NK-92 (cell line): ENCODE results near the gene STIL.
"Not testable (repeated sequence)": the region's sequence is repeated elsewhere in the genome, so short reads cannot be mapped to it uniquely, and the experiment has no call there.

ENCODE experiments used
- DNase-seq: peaks from one replicate; lab custom pipeline; 2025; ENCODE audit not compliant: unreplicated experiment; lab: John Stamatoyannopoulos, UW

STIL gene

DNA sequence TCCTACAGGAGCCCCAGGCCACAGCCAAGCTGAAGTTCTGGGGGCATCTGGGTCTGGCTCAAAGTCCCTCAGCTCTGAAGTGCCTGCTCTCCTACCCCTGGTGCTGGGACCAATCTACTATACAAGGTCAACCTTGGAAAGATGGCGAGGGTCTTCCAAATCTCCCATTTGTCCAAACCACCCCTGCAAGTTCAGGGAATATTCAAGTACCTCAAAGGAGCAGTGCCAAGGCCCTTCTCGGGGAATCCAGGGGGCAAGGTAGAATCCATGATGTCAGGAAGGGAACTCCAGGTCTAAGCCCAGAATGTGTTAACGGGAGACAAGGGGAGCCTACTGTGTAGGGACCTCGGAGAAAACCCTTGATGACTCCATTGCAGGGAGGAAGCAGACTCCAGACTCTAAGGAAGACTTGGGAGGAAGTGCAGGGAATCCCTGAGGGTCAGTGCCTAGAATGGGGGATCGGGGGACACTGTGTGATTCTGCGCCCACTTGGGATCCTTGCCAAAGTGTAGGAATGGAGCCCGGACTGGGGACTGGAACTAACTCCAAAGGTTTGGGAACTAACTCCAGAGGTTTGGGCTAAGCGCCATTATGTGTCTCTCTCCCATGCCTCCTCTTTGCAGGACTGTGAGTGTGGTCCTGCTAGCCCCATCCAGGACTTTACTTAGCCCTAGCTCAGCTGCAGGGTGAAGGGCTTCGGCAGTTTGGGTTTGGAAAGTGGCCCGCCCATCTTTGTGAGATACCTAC is 90.6 kb downstream of the STIL start:
- no peak for DNase-seq

DNA sequence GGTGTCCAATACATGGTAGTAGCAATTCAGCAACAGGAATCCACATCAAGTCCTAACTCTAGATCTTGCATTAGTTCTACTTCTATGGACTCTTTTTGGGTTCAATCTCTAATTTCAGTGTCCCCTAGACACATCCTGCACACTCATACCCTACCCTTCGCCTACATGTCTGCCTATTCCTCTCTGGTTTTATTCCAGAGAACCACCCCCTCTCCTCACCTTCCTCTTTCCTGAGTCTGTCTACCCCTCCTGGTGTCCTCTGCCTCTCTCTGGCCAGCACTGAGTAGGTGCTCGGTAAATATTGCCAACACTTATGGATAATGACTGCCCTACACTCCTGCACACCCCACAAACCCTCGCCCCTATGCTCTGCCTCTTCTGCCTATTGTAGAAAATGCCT is 91.5 kb downstream of the STIL start:
- no peak for DNase-seq

DNA sequence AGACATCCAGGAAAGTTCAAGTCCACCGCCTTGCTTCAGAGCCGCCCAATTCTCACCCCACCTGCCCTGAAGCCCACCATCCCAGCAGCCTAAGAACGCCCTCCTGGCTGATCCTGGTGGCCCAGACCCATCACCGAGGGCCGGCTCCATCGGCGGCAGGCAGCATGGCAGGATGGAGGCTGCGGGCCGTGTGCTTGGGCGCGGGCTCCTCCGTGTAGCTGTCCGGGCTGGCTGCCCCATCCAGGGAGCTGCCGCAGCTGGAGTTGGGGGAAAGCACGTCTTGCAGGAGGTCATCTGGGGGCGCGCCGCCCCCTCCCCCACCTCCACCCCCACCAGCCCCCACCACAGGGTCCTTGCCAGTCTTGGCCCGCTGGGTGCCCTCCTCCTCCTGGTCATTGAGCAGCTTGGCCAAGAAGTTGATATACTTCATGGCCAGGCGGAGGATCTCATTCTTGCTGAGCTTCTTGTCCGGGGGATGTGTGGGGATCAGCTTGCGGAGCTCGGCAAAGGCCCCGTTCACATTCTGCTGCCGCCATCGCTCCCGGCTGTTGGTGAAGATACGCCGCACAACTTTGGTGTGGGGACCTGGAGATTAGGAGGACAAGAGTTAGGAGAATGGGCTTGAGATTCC is 94.2 kb downstream of the STIL start:
- no peak for DNase-seq

DNA sequence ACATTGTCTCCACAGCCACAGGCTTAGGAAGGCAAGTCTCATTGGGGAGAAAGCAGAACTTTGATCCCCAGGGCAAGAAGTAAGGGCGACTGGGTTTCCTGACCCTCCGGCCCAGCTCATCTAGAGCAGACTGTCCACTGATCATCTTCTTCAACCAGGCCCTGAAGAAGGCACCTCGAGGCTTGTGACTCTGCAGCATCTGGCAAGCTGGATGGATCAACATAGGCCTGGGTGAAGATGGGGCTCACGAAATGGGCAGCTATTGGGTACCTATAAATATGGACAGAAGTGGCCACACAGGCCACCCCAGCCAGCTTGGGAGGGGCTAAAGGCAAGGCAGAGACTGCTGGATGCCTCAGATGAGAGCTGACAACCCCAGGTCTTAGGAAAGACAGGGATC is 94.9 kb downstream of the STIL start:
- no peak for DNase-seq

DNA sequence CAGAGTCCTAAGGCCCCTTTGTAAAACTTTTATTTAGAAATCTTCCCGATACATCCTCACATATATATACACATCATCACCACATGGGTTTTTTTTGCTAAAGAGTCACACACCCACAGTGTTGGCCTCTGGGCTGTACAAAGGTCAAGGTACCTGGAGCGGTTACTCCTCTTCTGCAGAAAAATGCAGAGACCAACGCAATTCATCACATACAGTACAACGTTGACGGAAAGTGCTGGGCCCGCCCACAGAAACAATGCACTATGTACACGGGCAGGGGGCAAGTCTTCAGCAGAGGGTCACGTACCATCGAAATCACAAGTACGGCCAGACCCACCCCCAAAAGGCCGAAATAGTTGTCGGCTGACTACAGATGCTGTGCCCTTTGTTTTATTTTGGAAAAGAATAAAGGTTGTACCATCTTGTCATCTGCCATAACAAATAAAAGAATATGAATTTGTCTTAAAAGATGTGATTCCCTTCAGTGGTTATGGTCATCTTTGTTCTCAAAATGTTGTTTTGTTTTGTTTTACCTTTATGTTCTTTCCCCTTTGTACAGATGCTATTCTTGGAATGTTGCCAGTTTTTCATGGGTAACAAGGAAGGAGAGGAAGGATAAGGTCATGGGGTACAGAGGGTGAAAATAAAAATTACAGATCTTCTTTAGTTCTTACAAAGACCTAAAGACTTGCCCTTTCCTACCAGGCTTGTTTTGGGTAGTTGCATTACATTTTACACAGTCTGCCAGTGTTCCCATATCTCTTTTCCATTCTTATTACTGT is 97.5 kb downstream of the STIL start:
- DNase-seq = no peak

DNA sequence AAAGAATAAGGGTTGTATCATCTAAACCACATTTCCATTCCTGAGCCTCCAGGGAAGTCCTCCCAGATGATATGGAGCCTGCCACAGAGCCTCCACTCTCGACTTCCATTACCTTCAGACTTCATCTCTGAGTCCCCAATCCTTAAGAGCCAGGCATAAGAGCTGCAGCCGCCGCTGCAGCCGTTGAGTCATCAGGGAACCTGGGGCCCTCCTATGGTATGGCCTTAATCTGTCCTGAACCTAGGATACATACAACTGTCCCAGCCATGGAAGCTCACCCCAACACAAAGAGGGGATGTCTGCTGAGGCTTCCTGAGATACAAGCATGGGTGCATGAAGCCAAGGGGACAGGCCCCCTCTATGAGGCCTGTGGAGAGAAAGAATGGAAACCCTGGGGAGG is 98.2 kb downstream of the STIL start:
- no peak for DNase-seq

DNA sequence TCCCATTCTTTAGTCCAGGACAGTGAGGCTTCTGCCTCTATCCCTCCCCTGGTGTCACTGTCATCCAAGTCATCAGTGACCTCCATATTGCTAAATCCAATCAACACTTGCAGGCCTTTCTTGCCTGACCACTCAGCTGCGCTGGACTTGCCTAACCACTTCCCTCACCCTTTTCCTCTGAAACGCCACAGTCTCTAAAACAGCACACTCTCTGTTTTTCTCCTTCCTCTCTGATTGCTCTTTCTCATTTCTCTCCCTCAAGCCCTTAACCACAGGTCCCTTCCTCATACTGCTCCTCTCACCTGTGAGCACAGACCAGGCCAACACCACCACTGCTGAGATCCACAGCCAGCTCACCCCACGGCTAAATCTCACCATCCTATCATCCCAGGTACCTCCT is 99.4 kb downstream of the STIL start:
- DNase-seq = no peak

DNA sequence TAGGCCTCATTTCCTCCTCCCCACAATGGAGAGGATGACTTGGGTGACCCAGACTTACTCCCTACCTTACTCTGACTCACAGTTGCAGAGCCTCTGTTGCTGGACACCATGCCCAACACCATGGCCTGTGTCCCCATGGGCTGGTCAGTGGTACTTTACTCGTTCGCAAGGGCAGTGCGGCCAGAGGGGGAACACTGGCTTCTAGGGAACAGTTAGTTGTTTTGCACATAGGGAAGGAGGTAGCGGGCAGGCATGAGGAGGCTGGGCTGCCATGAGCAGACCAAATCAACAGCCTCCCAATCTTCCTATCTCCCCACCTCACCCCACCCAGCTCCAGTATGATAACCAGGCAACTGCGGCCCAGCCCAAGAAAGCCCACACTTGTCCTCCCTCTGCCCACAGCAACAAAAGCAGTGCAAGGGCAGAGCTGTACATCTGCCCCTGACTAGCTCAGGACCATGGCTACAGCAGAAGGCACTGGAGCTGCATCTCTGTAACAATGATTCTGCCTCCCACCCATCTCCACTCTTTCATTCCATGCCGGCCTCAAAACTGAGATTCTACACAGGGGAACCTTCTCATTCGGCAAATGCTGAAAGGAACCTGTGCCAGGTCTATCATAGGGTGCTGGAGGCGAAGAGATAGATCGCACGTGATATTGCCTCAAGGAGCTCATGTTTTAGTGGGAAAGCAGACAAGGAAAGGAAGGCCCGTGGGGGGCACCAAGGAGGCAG is 100.5 kb downstream of the STIL start:
- no peak for DNase-seq

DNA sequence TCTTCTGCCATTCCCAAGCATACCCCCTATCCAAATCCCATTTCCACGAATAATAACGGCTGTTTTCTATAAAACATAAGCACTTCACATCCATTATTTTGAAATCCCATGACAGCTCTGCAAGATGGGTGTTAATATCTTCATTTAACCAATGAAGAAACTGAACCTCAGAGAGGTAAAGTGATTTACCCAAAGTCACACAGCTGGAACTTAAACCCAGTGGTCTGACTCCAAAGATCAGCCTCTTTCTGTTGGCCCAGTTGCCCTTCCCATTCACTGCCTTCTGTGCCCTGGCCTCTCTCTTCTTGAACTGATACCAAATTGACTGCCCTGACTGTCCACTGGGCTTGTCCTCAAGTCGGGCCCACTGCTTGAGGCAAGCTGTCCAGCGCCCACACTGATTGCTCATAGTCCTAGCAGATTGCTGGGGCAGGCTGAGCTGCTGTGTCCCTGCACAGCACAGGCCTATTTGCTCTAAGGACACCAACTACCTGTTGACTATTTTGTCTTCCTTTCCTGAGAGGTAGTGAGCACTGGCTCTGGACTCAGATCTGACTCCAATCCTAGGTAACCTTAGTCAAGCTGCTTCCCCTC is 101.2 kb downstream of the STIL start:
- no peak for DNase-seq

DNA sequence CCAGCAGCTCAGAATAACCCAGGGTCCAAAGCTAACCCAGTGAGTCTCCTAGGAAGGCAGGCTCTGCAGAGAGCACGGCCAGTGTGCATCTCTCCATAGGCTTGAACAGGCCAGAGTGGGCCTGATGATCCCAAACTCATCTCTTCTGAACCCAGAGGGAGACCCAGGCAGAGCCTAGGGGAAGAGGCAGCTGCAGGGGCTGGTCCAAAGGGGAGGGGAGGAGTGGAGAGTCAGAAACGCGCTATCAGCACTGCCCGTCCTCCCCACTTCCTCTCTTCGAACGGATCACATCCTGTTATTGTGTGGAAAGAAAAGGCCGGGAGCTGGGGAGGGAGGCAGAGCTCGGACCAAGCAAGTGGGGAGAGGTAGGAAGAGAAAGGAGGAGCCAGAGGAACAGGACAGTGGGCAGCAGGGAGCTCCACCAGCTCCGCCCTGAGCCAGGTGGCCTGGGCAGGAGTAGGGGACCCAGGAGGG is 102.1 kb downstream of the STIL start:
- no peak for DNase-seq

DNA sequence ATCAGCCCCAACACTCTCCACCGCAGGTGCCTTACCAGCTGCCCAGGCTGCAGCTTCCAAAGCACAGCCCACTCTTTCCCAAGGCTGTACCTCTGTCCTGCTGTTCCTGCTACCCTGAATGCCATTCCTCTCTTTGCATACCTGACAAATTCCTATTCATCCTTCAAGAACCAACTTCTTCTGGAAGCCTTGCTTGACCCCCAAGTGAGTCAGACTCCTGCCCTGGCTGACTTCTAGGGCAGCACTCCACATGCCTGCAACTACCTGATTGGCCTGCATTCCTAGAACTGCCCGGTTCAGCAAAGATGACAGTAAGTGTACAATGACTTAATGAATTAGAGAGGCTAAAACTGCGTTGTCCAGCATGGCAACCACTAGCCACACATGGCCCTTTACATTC is 103.3 kb downstream of the STIL start:
- DNase-seq = no peak

DNA sequence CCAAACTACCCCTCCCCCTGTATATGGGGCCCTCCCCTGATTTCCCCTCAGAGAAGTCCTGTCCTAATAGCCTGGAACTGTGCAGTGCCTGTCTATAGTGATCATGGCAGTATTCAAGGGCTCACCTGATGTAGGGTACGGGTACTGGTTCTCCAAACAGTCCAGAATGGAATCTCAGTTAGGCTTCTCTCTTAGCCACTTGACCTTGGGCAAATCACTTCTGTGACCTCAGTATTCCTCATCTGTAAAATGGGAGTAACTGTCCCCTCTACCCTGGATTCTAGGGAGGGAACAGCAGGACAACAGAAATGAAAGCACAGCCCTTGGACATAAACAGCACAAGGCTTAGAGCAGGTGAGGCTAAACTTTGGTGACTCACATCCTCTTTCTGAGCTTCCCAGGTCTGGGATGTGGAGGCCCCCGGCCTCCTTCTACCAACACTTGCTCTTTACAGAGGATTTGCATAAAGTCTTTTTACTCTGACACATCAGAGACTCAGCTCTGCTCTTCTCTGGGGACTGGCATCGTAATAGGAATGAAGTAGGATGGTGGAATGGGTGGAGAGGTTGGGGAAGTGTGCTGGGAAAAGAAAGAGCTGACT is 104.1 kb downstream of the STIL start:
- DNase-seq = no peak

DNA sequence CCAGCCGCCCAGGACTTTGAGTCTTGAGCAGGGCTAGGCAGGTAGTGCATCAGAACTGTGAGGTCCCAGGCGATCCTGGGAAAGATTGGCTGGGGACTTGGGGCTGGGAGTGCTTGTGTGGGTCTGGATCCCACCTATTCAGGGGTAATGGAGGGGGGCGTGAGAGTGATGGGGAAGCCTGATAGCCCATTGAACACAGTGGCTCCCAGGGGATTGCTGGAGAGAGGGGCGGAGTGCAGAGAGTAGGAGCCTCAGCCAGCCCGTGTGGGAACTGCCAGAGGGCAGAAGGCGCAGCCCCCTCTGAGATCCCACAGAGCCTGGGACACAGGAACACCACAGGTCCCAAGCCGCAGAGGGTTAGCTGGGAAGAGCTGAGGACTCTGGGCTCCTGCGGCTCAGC is 104.9 kb downstream of the STIL start:
- DNase-seq = no peak

DNA sequence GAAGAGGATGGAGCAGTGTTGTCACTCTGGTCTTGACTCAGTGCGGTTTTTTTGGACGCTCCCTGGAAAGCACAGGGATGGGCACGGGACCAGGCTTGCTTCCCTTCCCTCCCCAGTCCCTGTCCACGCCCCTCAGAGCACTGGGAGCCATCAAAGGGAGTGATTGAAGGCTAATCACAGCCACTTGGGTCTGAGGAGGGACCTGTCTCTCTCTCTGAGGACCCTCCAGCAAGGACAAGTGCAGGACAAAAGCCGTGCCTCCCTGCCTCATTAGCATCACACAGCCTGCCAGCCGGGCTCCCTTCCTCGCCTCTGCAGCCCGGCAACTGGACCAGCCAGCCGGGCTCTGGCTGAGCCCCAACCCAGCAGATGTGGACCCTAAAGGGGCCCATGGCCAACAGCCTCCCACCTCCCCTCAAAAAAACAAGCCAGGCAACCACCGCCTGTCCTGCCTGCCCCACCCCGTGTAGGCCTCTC is 105.5 kb downstream of the STIL start:
- no peak for DNase-seq

DNA sequence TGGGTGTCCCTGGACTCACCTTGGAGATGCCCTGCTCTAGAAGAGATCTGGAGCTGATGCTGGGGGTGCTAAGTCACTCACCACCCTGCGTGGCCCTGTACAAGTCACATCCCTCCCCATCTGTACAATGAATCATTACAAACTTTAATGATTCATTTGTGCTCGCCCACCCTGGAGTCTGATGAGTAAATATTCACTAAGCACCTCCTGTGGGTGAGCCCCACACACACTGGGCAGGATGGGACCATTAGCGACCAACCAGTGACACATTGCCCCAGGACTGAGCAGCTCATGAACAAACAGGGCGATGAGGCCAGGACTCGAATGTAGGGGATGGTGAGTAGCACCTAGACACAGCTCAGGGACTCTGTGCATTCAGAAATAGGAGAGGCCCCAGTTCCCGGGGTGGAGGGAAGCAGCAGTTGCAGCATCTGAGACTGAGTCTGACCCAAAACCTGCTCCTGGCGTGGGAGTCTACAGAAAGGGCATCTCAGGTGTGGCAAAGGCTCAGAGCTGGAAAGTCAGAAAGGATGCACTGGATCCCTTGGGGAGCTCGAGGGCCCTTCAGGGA is 106.1 kb downstream of the STIL start:
- no peak for DNase-seq

DNA sequence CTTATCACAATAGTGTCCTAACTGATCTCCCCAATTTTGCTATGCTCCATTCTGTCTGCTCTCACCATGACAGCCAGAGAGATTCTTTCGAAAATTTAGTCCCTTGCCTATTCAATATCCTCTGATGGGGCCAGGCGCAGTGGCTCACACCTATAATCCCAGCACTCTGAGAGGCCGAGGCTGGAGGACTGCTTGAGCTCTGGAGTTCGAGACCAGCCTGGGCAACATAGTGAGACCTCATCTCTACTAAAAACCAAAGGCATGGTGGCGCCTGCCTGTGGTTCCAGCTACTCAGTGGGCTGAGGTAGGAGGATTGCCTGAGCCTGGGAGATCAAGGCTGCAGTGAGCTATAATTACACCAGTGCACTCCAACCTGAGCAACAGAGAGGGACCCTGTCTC is 108.0 kb downstream of the STIL start:
- no peak for DNase-seq

DNA sequence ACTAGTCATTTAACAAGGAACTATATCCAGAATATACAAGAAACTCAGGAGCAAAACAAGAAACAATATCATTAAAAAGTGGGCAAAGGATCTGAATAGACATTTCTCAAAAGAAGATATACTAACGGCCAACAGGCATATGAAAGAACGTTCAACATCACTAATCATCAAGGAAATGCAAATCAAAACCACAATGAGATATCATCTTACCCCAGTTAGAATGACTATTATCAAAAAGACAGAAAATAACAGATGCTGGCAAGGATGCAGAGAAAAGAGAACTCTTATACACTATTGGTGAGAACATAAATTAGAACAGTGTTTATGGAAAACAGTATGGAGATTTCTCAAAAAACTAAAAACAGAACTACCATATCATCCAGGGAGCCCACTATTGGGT is 110.4 kb downstream of the STIL start:
- DNase-seq = not testable (repeated sequence)

DNA sequence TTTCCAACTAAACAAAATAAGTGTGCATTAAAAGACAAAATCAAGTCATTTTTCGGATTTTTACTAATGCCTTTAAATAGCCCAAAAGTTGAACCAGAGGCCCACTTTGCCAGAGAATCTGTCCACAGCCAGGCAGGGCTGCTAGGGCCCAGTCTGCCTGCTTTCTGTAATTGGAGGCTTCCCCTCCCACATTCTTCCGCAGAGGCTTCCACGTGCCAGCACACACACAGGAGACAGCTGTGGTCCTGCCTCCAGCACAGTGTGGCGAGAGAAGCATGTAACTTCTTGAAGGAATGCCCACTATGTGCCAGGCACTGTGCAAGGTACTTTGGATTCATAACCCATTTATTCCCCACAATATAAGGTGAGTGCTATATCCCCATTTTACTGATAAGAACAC is 112.8 kb downstream of the STIL start:
- no peak for DNase-seq
